ENCODE data around the gene TRIO.

- TF ChIP-seq, protein P1, sequence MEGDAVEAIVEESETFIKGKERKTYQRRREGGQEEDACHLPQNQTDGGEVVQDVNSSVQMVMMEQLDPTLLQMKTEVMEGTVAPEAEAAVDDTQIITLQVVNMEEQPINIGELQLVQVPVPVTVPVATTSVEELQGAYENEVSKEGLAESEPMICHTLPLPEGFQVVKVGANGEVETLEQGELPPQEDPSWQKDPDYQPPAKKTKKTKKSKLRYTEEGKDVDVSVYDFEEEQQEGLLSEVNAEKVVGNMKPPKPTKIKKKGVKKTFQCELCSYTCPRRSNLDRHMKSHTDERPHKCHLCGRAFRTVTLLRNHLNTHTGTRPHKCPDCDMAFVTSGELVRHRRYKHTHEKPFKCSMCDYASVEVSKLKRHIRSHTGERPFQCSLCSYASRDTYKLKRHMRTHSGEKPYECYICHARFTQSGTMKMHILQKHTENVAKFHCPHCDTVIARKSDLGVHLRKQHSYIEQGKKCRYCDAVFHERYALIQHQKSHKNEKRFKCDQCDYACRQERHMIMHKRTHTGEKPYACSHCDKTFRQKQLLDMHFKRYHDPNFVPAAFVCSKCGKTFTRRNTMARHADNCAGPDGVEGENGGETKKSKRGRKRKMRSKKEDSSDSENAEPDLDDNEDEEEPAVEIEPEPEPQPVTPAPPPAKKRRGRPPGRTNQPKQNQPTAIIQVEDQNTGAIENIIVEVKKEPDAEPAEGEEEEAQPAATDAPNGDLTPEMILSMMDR (IDR thresholded peaks at IDR 0.05; ENCODE audit: low read length): no peak
- no peak for TF ChIP-seq EZH2 (optimal IDR thresholded peaks at IDR 0.05; ENCODE audit: low read depth, low read length)
These were observed 297.7 kb downstream of the TRIO start for GRCh38 chr5:14440582-14441431.
